Non-pigmented ciliary epithelial cell (primary cell): ENCODE data around the gene MND1.

Experiments
- DNase-seq: peaks from one replicate; pipeline ENCODE4 v3.0.0-alpha.2; 2010; ENCODE audit warnings: low read depth

Gene MND1

DNA sequence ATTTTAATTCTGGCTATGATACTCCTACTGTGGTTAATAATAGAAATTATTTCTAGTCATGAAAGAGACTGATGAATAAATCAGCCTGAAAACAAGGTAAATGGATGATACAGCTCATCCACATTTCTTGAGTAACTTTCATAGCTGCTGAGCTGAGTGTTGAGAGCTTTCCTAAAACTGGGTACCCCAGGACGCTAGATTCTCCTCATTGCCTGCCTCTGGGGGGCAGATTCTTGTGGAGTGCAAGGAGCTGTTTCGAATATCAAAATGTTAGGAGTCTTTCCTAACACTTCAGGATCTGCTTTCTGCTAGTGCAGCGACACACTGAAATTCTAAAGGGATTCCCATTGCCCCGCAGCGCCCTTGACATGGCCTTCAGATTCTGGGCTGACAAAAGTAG lies 2.1 kb downstream of the MND1 start:
- no peak for DNase-seq

DNA sequence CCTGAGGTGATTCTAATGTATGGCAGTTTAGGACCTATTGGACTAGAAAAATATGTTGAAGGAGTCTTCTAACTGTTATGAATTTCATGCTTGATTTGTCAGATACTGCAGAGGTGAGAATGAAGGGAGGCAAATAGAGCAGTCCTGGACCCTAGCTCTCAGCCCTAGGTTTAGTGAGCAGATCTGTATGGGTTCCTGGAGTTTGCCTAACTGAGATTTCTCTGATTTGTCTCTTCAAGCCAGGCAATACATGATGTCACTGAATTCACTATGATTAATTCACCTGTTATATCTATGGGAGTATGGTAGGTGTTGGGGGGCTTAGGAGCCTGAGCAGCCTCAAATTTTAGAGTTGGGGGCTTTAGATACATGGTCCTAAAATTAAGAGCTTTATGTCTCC lies 2.6 kb downstream of the MND1 start:
- no peak for DNase-seq

- DNase-seq: no peak
Observed at GRCh38 chr4:153348006-153348405, 3.5 kb downstream of the MND1 start.

- DNase-seq: no peak
Observed at GRCh38 chr4:153349206-153349805, 4.8 kb downstream of the MND1 start.

GRCh38 chr4:153362184-153362583 lies 17.7 kb downstream of the MND1 start:
- no peak for DNase-seq

- no peak for DNase-seq
Observed at GRCh38 chr4:153364061-153364460, 19.6 kb downstream of the MND1 start.

- DNase-seq: no peak
Observed at GRCh38 chr4:153365003-153365402, 20.5 kb downstream of the MND1 start.

GRCh38 chr4:153366486-153366885 lies 22.0 kb downstream of the MND1 start:
- DNase-seq: no peak

- no peak for DNase-seq
Observed at GRCh38 chr4:153367092-153367491, 22.6 kb downstream of the MND1 start.

- DNase-seq: no peak
Observed at GRCh38 chr4:153369021-153369420, 24.5 kb downstream of the MND1 start.

DNA sequence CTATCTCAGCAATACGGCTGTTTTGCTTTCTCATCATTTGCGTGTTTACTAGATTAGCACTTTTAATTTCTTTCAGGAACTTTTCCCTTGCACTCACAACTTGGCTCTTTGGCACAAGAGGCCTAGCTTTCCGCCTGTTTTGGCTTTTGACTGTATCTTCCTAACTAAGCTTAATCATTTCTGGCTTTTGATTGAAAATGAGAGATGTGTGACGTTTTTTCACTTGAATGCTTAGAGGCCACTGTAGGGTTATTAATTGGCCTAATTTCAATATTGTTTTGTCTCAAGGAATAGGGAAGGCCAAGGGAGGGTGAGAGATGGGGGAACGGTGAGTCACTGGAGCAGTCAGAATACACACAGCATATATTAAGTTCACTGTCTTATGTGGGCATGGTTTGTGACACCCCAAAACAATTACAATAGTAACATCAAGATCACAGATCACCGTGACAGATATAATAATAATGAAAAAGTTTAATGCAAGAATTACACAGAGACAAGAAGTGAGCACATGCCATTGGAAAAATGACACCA lies 27.3 kb downstream of the MND1 start:
- DNase-seq: no peak

DNA sequence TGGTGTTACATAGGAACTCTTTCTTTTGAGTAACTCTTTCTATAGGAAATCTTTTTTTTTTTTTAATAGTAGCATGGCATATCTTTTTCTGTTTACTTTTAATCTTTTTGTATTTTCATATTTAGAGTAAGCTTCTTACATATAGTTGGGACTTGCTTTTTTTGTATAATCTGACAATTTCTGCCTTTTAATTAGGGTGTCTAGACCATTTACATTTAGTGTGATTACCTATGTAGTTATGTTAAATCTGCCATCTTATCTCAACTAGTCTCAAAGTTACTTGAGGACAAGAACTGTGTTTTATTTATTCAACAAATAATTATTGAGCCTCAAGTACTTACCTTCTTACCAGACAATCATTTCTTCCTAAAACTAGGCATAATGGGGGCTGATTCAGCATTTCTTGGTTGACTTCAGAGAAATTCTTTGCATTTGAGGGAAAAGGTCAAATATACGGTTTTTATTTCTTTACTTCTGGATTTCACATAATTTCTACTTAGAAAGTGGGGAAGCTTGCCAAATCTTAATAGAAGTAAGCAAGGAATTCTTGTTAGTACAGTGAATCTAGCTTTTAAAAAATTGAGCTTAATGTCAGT lies 28.6 kb downstream of the MND1 start:
- no peak for DNase-seq

GRCh38 chr4:153374442-153374841 lies 30.0 kb downstream of the MND1 start:
- no peak for DNase-seq

DNA sequence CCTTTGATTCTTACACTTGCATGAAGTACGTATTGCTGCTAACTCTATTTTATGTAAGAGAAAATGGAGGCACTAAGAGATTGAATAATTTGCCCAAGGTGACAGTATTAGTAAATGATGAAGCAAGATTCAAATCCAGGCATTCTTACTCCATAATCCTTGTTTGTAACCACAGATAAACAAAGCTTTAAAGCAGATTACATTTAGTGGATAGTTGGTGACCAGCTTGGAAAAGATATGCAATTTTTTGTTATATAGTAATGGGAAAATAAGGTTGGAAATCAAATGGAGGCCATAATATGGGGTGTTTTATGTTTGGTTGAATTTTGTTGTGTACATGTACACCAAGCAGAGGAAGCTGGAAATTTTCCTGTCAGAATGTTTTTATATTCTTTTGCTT lies 30.8 kb downstream of the MND1 start:
- DNase-seq: no peak

- no peak for DNase-seq
Observed at GRCh38 chr4:153383131-153383530, 38.6 kb downstream of the MND1 start.

GRCh38 chr4:153384160-153384559 lies 39.7 kb downstream of the MND1 start:
- DNase-seq: no peak

GRCh38 chr4:153385784-153386183 lies 41.3 kb downstream of the MND1 start:
- DNase-seq: no peak

GRCh38 chr4:153387981-153388380 lies 43.5 kb downstream of the MND1 start:
- no peak for DNase-seq

- DNase-seq: no peak
Observed at GRCh38 chr4:153393397-153393796, 48.9 kb downstream of the MND1 start.

DNA sequence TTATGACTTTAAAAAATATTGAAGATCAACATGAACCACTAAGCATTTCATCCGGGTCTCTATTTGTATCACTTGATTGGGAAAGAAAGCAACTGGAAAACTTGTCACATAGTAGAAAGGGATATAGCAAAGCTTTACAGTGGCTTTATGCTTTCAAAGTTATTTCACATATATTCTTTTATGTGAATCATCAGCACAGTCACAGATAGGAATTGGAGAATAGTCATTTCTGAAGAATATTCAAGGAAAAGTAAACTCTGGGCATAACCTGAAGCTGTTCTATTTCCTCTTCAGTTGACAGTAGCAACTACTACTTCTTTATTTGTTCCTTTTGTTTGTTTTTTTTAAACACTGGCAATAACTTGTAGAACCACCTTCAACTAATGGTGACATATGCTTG lies 50.5 kb downstream of the MND1 start:
- DNase-seq: no peak

GRCh38 chr4:153398713-153399112 lies 54.2 kb downstream of the MND1 start:
- no peak for DNase-seq

GRCh38 chr4:153399358-153399757 lies 54.9 kb downstream of the MND1 start:
- DNase-seq: no peak

DNA sequence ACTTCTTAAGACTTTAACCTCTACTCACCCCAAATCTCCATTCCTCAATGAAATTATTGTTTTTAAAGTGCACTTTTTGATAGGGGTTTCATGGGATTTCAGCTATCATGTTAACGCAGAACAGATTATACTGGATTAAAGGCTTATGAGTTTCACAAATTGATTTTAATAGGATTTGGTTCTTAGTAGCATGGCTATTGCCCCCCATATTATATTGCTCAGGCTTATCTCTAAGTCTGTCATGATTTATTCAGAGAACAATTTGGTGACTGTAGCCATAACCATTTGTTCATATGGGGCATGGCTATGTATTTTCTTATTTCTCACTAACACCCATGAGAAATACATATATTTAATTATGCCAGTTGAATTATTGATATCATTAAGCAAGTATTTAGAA lies 57.0 kb downstream of the MND1 start:
- DNase-seq: no peak

- peak; percentile 62 for DNase-seq
Observed at GRCh38 chr4:153402366-153402765, 57.9 kb downstream of the MND1 start.
